KG1 (cell line): ENCODE data around the gene NOD1.
"Not testable (repeated sequence)": the region's sequence is repeated elsewhere in the genome, so short reads cannot be mapped to it uniquely, and the experiment has no call there.

Experiments used
- DNase-seq: peaks from one replicate; lab custom pipeline; 2025; lab: John Stamatoyannopoulos, UW

The NOD1 gene, protein sequence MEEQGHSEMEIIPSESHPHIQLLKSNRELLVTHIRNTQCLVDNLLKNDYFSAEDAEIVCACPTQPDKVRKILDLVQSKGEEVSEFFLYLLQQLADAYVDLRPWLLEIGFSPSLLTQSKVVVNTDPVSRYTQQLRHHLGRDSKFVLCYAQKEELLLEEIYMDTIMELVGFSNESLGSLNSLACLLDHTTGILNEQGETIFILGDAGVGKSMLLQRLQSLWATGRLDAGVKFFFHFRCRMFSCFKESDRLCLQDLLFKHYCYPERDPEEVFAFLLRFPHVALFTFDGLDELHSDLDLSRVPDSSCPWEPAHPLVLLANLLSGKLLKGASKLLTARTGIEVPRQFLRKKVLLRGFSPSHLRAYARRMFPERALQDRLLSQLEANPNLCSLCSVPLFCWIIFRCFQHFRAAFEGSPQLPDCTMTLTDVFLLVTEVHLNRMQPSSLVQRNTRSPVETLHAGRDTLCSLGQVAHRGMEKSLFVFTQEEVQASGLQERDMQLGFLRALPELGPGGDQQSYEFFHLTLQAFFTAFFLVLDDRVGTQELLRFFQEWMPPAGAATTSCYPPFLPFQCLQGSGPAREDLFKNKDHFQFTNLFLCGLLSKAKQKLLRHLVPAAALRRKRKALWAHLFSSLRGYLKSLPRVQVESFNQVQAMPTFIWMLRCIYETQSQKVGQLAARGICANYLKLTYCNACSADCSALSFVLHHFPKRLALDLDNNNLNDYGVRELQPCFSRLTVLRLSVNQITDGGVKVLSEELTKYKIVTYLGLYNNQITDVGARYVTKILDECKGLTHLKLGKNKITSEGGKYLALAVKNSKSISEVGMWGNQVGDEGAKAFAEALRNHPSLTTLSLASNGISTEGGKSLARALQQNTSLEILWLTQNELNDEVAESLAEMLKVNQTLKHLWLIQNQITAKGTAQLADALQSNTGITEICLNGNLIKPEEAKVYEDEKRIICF

GRCh38 chr7:30478349-30479201 lies at the start of gene NOD1:
NOD1 (minus strand) TSS chr7:30478784; CDS start chr7:30456921, 21,863 bp downstream.
- peak; percentile 95 for DNase-seq

DNA sequence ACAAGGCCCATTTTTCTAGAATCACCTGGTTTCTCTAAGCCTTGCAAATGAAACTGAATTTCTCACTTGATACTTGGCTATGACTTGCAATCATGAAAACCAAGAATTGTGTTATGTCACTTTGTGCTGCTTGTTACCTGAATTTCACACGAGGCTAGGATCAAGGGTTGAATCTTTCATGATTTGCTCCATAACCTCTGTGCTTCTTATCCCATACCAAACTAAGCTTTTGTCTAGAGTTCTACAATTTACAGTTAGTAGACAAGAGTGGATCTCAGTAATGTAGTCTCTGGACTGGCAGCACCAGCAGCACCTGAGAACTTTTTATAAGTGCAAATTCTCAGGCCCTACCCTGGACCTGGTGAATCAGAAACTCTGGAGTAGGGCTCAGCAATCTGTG lies 48.7 kb upstream of the NOD1 start:
- DNase-seq, result not testable (repeated sequence)

GRCh38 chr7:30526163-30526562 lies 47.6 kb upstream of the NOD1 start:
- DNase-seq, result no peak

DNA sequence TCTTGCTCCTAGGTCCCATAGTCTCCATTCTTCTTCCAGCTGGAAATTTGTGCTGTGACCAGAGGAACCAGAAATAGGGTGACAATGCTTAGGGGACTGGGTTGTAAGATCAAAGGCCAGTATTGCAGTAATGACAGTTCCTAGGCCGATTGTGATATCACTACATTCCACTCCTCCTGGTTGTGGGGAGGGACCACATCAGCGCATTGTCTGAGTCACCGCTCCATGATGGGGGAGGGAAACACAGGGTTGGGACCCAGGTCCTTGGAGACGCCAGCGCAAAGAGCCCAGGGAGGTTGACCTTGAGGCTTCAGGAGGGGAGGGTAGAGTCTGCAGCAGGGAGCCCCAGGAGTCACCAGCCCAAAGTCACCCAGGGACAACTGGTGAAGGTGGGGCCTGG lies 46.8 kb upstream of the NOD1 start:
- DNase-seq, result no peak

GRCh38 chr7:30524545-30524944 lies 46.0 kb upstream of the NOD1 start:
- DNase-seq, result no peak

GRCh38 chr7:30523466-30523865 lies 44.9 kb upstream of the NOD1 start:
- DNase-seq, result no peak

DNA sequence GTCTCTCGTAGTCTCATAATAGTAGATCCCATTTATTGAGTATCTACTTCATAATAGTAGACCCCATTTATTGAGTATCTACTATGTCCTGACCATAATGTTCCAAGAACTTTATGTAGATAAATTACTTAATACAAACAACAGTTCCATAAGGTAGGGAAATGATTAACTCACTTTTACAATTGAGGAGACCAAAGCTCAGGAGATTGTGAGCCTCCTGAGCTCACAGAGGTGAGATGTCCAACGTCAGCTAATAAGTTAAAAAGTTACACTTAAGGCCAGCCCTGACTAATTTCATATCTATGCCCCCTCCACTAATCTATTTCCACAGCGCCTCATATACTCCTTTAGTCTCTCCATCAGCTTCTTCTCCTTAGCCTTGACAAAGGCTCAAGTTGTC lies 43.6 kb upstream of the NOD1 start:
- DNase-seq, result no peak

GRCh38 chr7:30521532-30521931 lies 42.9 kb upstream of the NOD1 start:
- DNase-seq, result no peak

DNA sequence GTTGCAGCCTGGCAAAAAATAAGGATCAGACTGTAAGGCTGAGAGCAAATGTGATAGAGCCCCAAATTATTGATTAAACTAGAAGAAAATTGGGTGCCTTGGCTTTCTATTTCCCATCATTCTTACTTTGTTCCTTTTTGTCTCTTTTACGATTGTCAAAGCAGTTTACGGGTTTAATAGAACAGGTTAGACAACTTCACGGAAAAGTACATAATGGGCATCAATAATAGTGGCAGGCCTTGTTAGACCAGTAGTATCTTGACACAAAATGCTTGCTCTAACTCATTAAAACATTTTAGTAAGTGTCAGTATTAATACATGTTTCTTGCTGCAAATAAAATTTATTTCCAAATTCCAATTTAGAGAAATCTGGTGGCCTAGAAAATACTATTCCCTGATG lies 40.5 kb upstream of the NOD1 start:
- no peak for DNase-seq

DNA sequence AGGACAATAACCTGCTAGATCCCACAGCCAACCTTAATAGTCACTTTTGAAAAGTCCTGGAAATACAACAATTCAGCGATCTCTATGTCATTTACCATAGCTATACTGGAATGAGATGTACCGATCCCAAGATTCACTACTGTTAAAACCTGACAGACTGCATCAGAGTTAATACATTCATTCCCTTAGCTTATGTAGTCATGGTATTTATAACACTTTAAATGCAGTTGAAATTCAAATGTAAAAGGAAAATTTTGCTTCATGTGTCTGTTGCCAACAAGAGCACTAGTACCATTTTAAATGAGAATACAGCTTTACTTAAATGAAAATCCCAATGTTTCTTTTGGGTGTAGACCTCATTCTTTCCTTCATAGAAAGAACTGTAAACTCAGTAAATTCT lies 37.2 kb upstream of the NOD1 start:
- no peak for DNase-seq

- no peak for DNase-seq
Measured at GRCh38 chr7:30514776-30515175, 36.2 kb upstream of the NOD1 start.

GRCh38 chr7:30514177-30514576 lies 35.6 kb upstream of the NOD1 start:
- DNase-seq, result no peak

DNA sequence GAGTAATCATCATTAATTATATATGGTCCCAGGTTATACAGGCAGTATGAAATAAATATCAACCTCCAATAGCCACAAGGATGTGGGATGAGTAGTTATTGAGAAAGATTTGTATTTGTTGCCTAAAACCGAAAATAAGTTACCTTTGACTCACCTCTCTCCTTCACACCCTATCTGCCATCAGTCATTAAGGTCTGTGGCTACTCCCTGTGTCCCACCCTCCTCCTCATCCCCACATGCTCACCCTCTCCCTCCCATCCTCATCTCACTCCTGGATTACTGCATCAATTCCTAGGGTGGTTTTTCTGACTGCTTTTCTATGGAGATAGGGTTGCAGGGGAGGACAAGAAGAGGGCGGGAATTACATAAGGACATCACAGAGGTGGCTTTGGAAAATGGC lies 35.2 kb upstream of the NOD1 start:
- DNase-seq, result no peak

- no peak for DNase-seq
Measured at GRCh38 chr7:30511973-30512662, 33.5 kb upstream of the NOD1 start.

DNA sequence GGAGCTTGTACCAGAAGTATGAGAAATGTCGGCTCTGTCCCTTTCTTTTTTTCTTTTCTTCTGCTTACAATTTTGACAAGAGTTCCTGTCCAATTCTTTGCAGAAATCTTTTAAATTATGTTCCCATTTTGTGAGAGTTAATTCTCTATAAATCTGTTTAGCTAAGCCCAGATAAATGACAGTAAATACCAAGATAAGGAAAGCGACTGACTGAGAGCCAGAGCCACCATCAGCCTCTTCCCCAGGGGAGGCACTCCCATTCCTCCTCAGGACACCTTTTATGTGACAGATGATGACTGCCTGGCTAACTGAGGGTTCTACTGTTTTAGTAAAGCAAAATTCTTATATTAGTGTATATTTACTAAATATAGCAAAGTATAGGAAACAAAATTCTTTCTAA lies 32.9 kb upstream of the NOD1 start:
- DNase-seq, result no peak

DNA sequence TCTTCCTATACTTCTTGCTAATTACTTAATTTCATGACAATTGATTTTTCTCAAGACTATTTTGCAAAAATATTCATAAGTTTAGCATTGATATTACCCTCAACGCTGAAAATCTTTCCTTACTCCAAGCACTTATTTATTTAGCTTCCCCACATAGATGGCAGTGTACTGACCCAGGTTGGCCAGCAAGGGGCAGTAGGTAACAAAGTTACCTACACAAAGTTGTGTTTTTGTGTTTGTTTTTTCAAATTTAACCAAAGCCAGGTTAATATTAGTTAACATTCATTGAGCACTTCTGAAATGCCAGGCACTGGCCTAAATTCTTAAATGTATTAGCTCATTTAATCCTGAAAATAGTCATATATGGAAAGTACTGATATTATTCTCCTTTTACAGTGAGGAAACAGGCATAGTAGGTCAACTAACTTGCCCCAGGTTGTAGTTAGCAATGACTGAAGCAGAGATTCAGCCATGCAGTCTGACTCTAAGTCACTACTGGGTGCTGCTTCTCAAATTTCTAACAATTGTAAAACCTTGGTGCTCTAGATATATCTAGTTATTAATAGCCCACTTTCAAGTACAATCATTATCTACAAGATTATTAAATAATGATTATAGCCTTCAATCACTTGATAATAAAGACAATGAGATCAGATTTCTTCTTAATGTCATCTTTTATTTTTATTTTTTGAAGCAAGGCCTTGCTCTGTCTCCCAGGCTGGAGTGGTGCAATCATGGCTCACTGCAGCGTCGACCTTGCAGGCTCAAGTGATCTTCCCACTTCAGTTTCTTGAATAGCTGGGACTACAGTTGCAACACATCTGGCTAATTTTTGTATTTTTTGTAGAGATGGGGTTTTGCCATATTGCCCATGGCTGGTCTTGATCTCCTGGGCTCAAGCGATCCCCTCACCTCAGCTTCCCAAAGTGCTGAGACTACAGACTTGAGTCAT lies 31.8 kb upstream of the NOD1 start:
- peak; percentile 17 for DNase-seq

DNA sequence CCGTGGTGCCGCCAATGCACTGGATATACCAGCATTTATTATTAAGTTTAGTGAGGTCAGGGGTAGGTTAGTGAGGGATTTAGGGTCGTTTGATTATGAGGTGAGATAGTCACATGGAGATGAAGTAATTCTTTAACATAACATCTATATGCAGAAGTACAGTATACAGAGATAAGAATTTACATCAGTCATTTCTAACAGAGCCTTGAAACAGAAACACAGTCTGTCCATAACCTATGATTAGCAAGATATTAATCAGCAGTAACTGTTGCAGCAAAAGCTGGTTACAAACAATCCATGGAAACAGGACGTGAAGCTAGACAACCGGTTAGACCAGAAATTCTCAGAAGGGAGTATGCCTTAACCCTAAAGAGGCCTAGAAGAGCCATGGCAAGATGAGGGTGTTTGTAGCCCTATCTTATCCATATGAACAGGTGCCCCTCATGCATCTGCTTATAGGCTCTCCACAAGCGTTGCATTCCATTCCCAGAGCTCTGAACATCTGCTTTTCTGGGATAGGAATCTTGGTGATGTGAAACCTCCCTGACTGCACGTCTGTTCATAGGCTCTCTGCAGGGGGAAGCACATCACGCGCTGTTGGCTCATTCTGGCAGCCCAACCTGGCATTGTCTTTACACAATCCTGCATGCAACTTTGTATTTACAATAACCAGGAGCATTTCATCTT lies 30.7 kb upstream of the NOD1 start:
- not testable (repeated sequence) for DNase-seq

- not testable (repeated sequence) for DNase-seq
Measured at GRCh38 chr7:30507346-30507900, 28.8 kb upstream of the NOD1 start.

- peak; percentile 42 for DNase-seq
Measured at GRCh38 chr7:30505174-30505697, 26.7 kb upstream of the NOD1 start.
